ENCODE results near the gene ALDH4A1. TPM values are rescaled to one million over a fixed set of nuclear protein-coding genes. Genes with fewer than 3 reads are reported as not detected.

The ALDH4A1 gene
- total RNA-seq, 1 donor from 2014 or later: 13.8 TPM

DNA sequence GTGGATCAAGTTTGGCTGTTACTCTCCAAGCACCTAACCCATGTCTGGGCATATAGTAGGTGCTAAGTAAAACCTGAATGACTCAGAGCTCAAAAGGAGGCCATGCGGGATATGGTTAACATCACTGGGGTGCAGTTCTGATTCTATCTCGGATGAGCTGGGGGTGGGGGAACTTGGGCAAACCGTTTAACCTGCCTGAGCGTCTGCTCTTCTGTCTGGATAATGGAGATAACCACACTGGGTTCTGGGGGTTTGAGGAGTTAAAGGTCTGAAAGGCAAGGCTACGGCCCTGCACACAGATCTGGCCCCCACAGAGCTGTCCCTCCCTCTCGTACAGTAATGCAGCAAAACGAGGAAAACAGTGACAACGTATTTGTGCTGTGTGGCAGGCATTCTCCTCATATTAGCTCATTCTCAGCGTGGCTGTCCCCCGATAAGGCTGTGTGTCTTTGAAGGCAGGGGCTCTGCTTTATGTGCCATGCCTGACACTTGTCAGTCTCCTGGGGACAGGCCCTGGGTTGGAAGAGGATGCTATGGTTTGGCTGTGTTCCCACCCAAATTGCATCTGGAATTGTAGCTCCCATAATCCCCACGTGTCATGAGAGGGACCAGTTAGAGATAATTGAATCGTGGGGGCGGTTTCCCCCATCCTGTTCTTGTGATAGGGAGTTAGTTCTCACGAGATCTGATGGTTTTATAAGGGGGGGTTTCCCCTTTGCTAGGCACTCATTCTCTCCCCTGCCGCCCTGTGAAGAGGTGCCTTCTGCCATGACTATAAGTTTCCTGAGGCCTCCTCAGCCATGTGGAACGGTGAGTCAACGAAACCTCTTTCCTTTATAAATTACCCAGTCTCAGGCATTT lies 6.8 kb upstream of the ALDH4A1 start:
- TF ChIP-seq, protein P1, sequence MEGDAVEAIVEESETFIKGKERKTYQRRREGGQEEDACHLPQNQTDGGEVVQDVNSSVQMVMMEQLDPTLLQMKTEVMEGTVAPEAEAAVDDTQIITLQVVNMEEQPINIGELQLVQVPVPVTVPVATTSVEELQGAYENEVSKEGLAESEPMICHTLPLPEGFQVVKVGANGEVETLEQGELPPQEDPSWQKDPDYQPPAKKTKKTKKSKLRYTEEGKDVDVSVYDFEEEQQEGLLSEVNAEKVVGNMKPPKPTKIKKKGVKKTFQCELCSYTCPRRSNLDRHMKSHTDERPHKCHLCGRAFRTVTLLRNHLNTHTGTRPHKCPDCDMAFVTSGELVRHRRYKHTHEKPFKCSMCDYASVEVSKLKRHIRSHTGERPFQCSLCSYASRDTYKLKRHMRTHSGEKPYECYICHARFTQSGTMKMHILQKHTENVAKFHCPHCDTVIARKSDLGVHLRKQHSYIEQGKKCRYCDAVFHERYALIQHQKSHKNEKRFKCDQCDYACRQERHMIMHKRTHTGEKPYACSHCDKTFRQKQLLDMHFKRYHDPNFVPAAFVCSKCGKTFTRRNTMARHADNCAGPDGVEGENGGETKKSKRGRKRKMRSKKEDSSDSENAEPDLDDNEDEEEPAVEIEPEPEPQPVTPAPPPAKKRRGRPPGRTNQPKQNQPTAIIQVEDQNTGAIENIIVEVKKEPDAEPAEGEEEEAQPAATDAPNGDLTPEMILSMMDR (IDR thresholded peaks at IDR 0.05; ENCODE audit: insufficient read depth, low read depth, low read length): no peak
- no peak for TF ChIP-seq EZH2 (IDR thresholded peaks at IDR 0.05; ENCODE audit: insufficient read depth, low read length)
- FAIRE-seq: no peak
- H3K4me3 ChIP-seq (ENCODE audit: insufficient read depth, low read depth, low read length): no peak overlapping the region

DNA sequence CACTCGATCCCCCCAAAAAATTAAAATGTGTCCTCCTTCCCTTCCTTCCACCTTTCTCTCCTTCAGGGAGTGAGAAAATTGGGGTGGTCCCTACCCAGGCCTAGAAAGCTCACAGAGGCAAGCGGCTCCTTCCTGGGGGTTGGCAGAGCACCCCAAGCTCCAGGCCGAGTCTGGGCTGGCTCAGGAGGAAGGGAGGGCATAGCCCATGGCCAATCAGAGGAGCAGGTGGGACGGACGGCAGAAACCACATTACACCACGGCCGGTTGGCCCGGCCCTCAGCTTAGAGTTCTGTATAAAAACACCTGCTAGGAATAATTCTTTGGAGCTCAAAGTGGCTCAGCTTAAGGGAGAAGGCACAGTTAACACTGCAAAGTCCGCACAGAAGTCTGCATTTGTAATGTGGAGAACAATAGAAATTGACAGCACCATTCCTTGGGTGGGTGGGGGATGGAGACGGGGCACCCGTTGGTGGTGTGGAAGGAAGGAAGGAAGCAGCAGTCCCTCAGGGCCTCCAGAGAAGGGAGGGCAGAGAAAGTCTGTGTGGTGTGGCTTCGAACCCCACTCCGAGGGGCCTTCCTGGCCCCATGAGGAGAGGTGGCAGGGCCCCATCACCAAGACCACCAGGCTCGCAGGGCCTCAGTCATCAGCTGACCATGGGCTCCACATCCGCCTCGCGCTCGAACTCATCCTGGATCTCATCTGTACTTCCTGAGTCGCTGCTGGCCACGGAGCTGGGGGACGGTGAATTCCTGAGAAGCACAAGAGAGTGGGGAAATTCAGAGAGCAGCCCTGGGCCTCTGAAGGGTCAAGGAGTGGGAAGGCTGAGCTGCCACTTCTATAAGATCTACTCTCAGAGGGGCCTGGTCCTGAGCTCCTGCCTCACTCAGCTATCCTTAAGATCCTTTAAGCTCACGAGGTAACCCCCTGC lies 5.8 kb upstream of the ALDH4A1 start:
- DNase-seq (ENCODE audit: low read depth): no peak
- no peak overlapping the region for H3K4me3 Mint-ChIP-seq (ENCODE audit: unreplicated experiment)
- H3K27ac Mint-ChIP-seq (ENCODE audit: unreplicated experiment): peak overlapping the region; percentile 27
- H3K36me3 Mint-ChIP-seq (ENCODE audit: low read depth, unreplicated experiment): peaks cover 32% of the 10 kb centered on the region
- peak overlapping the region; percentile 14 for H3K9ac ChIP-seq (ENCODE audit: low read length)
- H3K9me3 Mint-ChIP-seq (ENCODE audit: unreplicated experiment): no peaks in the 10 kb centered on the region
- H3K4me2 ChIP-seq (ENCODE audit: low read length): no peak overlapping the region
- H3K27ac ChIP-seq (ENCODE audit: low read depth, low read length): no peak overlapping the region
- no peak overlapping the region for H2AFZ ChIP-seq (ENCODE audit: low read depth, low read length)
- H4K20me1 ChIP-seq (ENCODE audit: insufficient read depth, low read length): peaks cover 50% of the 10 kb centered on the region
- H3K4me1 Mint-ChIP-seq (ENCODE audit: low read depth, unreplicated experiment): peaks cover under 1% of the 10 kb centered on the region
- H3K27me3 ChIP-seq (ENCODE audit: insufficient read depth, low read length): no peaks in the 10 kb centered on the region
- H3K4me1 ChIP-seq (ENCODE audit: insufficient read depth, low read length): peaks cover 7% of the 10 kb centered on the region
- no peak for TF ChIP-seq EZH2 (IDR thresholded peaks at IDR 0.05; ENCODE audit: insufficient read depth, low read length)
- TF ChIP-seq, protein P1 (IDR thresholded peaks at IDR 0.05; ENCODE audit: insufficient read depth, low read depth, low read length): no peak
- no peaks in the 10 kb centered on the region for H3K9me3 ChIP-seq (ENCODE audit: insufficient read depth, low read depth, low read length)
- FAIRE-seq: no peak
- peaks cover 34% of the 10 kb centered on the region for H3K36me3 ChIP-seq (ENCODE audit: insufficient read depth, low read length)
- no peaks in the 10 kb centered on the region for H3K27me3 Mint-ChIP-seq (ENCODE audit: low read depth, unreplicated experiment)
- H3K79me2 ChIP-seq (ENCODE audit: insufficient read depth, low read length): peaks cover 18% of the 10 kb centered on the region
- no peak overlapping the region for H3K4me3 ChIP-seq (ENCODE audit: insufficient read depth, low read depth, low read length)

More for the DNA sequence above, 6.8 kb upstream of the ALDH4A1 start:
- Histone ChIP-seq H3K9ac (ENCODE audit: low read length) (no peak overlapping the region), H2AFZ (ENCODE audit: low read depth, low read length) (no peak overlapping the region), H3K79me2 (ENCODE audit: insufficient read depth, low read length) (peaks cover 22% of the 10 kb centered on the region), H4K20me1 (ENCODE audit: insufficient read depth, low read length) (peaks cover 46% of the 10 kb centered on the region), H3K4me2 (ENCODE audit: low read length) (no peak overlapping the region), H3K4me1 (ENCODE audit: insufficient read depth, low read length) (peaks cover 7% of the 10 kb centered on the region), H3K27me3 (ENCODE audit: insufficient read depth, low read length) (no peaks in the 10 kb centered on the region), H3K9me3 (ENCODE audit: insufficient read depth, low read depth, low read length) (no peaks in the 10 kb centered on the region), H3K36me3 (ENCODE audit: insufficient read depth, low read length) (peaks cover 34% of the 10 kb centered on the region), H3K27ac (ENCODE audit: low read depth, low read length) (no peak overlapping the region)
- Mint-ChIP-seq H3K4me1 (ENCODE audit: low read depth, unreplicated experiment) (peaks cover 3% of the 10 kb centered on the region), H3K27me3 (ENCODE audit: low read depth, unreplicated experiment) (no peaks in the 10 kb centered on the region), H3K27ac (ENCODE audit: unreplicated experiment) (no peak overlapping the region), H3K9me3 (ENCODE audit: unreplicated experiment) (no peaks in the 10 kb centered on the region), H3K4me3 (ENCODE audit: unreplicated experiment) (no peak overlapping the region), H3K36me3 (ENCODE audit: low read depth, unreplicated experiment) (peaks cover 30% of the 10 kb centered on the region)
- DNase-seq (ENCODE audit: low read depth): no peak

All from astrocyte (in vitro differentiated cells and primary cell).